HCT116 (cell line): Measurements from ENCODE around the gene SLC35G2.

ENCODE experiments used
- CTCF ChIP-seq, 3 experiments: fragments of 200-600 bp in 1 of 3; sonication (generic) in 1 of 3; IDR thresholded peaks in 2 of 3; conservative IDR thresholded peaks in 1 of 3; 2 replicates each; pipeline ENCODE4 v1.5.1; 2012 to 2017; ENCODE audit warnings: low read depth in 2 of 3, low read length in 2 of 3, antibody characterized with exemption in 1 of 3, borderline replicate concordance in 1 of 3, control low read depth in 1 of 3, mild to moderate bottlenecking in 1 of 3, mixed read lengths in 1 of 3, mixed run types in 1 of 3, moderate library complexity in 1 of 3; ENCODE audit not compliant: insufficient read depth in 1 of 3
- EZH2 ChIP-seq: fragments of 200-600 bp; sonication (generic); IDR thresholded peaks from 2 replicates; pipeline ENCODE4 v1.6.1; 2017; ENCODE audit warnings: antibody characterized with exemption, mixed run types
- MAX ChIP-seq: IDR thresholded peaks from 2 replicates; pipeline ENCODE4 v1.6.1; 2012
- POLR2A ChIP-seq: IDR thresholded peaks from 2 replicates; pipeline ENCODE4 v1.7.0; 2011; ENCODE audit warnings: borderline replicate concordance; ENCODE audit not compliant: insufficient read depth, insufficient read length; ENCODE audit errors: extremely low read depth
- POLR2AphosphoS5 ChIP-seq: IDR thresholded peaks from 2 replicates; pipeline ENCODE4 v1.6.1; 2011; ENCODE audit warnings: mild to moderate bottlenecking, low read depth, low read length, moderate library complexity
- ZBTB33 ChIP-seq: IDR thresholded peaks from 2 replicates; pipeline ENCODE4 v1.6.1; 2011; ENCODE audit warnings: mild to moderate bottlenecking, low read length, moderate library complexity; ENCODE audit not compliant: insufficient replicate concordance; ENCODE audit errors: extremely low read depth
- TF ChIP-seq, protein P1 (sequence below): IDR thresholded peaks from 2 replicates; pipeline ENCODE4 v1.6.1; 2012; ENCODE audit warnings: low read depth

DNA sequence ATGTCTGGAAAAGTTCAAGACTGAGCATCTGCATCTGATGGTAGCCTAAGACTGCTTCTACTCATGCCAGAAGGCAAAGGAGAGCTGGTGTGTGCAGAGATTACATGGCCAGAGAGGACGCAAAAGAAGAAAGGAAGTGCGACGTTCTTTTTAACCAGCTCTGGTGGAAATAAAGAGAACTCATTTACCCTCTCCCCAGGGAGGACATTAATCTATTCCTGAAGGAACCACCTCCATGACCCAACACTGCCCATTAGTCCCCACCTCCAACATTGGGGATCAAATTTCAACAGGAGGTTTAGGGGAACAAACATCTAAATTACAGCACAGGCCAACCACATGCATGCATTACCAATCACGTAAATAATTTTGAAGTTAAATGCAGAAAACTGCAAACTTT is 41.6 kb downstream of the SLC35G2 start:
- TF ChIP-seq MAX (no peak), CTCF (IDR thresholded peaks at IDR 0.05 in 2 of 3, conservative IDR thresholded peaks at IDR 0.05 in 1 of 3; ENCODE audit: borderline replicate concordance in 1 of 3, insufficient read depth in 1 of 3, low read depth in 2 of 3, low read length in 2 of 3) (no peak), EZH2 (no peak), POLR2AphosphoS5 (no peak), POLR2A (no peak), ZBTB33 (no peak)
- TF ChIP-seq, protein P1, sequence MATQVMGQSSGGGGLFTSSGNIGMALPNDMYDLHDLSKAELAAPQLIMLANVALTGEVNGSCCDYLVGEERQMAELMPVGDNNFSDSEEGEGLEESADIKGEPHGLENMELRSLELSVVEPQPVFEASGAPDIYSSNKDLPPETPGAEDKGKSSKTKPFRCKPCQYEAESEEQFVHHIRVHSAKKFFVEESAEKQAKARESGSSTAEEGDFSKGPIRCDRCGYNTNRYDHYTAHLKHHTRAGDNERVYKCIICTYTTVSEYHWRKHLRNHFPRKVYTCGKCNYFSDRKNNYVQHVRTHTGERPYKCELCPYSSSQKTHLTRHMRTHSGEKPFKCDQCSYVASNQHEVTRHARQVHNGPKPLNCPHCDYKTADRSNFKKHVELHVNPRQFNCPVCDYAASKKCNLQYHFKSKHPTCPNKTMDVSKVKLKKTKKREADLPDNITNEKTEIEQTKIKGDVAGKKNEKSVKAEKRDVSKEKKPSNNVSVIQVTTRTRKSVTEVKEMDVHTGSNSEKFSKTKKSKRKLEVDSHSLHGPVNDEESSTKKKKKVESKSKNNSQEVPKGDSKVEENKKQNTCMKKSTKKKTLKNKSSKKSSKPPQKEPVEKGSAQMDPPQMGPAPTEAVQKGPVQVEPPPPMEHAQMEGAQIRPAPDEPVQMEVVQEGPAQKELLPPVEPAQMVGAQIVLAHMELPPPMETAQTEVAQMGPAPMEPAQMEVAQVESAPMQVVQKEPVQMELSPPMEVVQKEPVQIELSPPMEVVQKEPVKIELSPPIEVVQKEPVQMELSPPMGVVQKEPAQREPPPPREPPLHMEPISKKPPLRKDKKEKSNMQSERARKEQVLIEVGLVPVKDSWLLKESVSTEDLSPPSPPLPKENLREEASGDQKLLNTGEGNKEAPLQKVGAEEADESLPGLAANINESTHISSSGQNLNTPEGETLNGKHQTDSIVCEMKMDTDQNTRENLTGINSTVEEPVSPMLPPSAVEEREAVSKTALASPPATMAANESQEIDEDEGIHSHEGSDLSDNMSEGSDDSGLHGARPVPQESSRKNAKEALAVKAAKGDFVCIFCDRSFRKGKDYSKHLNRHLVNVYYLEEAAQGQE, result no peak
